MM.1S (cell line): ENCODE measurements around the gene MGAT4B.
"Not testable (repeated sequence)": the region's sequence is repeated elsewhere in the genome, so short reads cannot be mapped to it uniquely, and the experiment has no call there.

ENCODE experiments used
- DNase-seq: peaks from one replicate; pipeline ENCODE4 v3.0.0-alpha.2; 2015
- H2AFZ ChIP-seq: fragments of 300-600 bp; sonication (generic); 2 replicates; pipeline ENCODE4 v1.6.0; 2016; ENCODE audit warnings: antibody characterized with exemption, low read length
- H3F3A ChIP-seq: fragments of 300-600 bp; sonication (generic); 2 replicates; pipeline ENCODE4 v1.6.1; 2016; ENCODE audit warnings: mild to moderate bottlenecking, antibody characterized with exemption, low read length, moderate library complexity, mixed read lengths; ENCODE audit not compliant: insufficient read depth
- H3K27ac ChIP-seq: fragments of 300-600 bp; sonication (generic); 2 replicates; pipeline ENCODE4 v1.5.1; 2016; ENCODE audit warnings: mild to moderate bottlenecking, low read length
- H3K27me3 ChIP-seq: fragments of 300-600 bp; sonication (generic); replicated peaks from 2 replicates; pipeline ENCODE4 v1.6.0; 2016; ENCODE audit warnings: low read length; ENCODE audit not compliant: insufficient read depth
- H3K36me3 ChIP-seq: fragments of 300-600 bp; sonication (generic); replicated peaks from 2 replicates; pipeline ENCODE4 v1.6.1; 2016; ENCODE audit warnings: mild to moderate bottlenecking, low read length, mixed read lengths; ENCODE audit not compliant: insufficient read depth
- H3K4me1 ChIP-seq: fragments of 300-600 bp; sonication (generic); 2 replicates; pipeline ENCODE4 v1.6.1; 2016; ENCODE audit warnings: low read length, mixed read lengths
- H3K4me2 ChIP-seq: fragments of 300-600 bp; sonication (generic); 2 replicates; pipeline ENCODE4 v1.6.0; 2016; ENCODE audit warnings: low read depth, low read length
- H3K4me3 ChIP-seq: fragments of 300-600 bp; sonication (generic); 2 replicates; pipeline ENCODE4 v1.5.1; 2016; ENCODE audit warnings: low read length, mixed read lengths
- H3K79me2 ChIP-seq: fragments of 300-600 bp; sonication (generic); 2 replicates; pipeline ENCODE4 v1.6.1; 2016; ENCODE audit warnings: mixed run types, low read length, mixed read lengths
- H3K9ac ChIP-seq: fragments of 300-600 bp; sonication (generic); 2 replicates; pipeline ENCODE4 v1.6.1; 2016; ENCODE audit warnings: low read length, mixed read lengths
- H3K9me2 ChIP-seq: fragments of 300-600 bp; sonication (generic); replicated peaks from 2 replicates; pipeline ENCODE4 v1.6.1; 2016; ENCODE audit warnings: mild to moderate bottlenecking, low read length, mixed read lengths; ENCODE audit not compliant: insufficient read depth
- H3K9me3 ChIP-seq: fragments of 300-600 bp; sonication (generic); replicated peaks from 2 replicates; pipeline ENCODE4 v1.6.1; 2016; ENCODE audit warnings: mild to moderate bottlenecking, low read length, mixed read lengths; ENCODE audit not compliant: insufficient read depth
- H4K20me1 ChIP-seq: fragments of 300-600 bp; sonication (generic); 2 replicates; pipeline ENCODE4 v1.6.1; 2016; ENCODE audit warnings: mild to moderate bottlenecking, low read length, moderate library complexity, mixed read lengths; ENCODE audit not compliant: insufficient read depth
- CTCF ChIP-seq: fragments of 300-600 bp; sonication (generic); IDR thresholded peaks from 2 replicates; pipeline ENCODE4 v1.5.1; 2016; ENCODE audit warnings: antibody characterized with exemption, low read length, mixed read lengths
- EZH2 ChIP-seq: fragments of 300-600 bp; sonication (generic); optimal IDR thresholded peaks from 2 replicates; pipeline ENCODE3; 2017; ENCODE audit warnings: low read depth, mild to moderate bottlenecking, antibody characterized with exemption, low read length, mixed read lengths
- EZH2phosphoT487 ChIP-seq: fragments of 300-600 bp; sonication (generic); IDR thresholded peaks from 2 replicates; pipeline ENCODE4 v1.6.1; 2018; ENCODE audit warnings: antibody characterized with exemption, low read length

MGAT4B gene

GRCh38 chr5:179792612-179793467 is 13.8 kb downstream of the MGAT4B start:
- Histone ChIP-seq H4K20me1 (no peaks in the 10 kb centered on the region), H3K9me2 (no peaks in the 10 kb centered on the region), H3K4me1 (peaks cover 21% of the 10 kb centered on the region), H3K4me3 (no peak overlapping the region), H2AFZ (no peak overlapping the region), H3K9ac (no peak overlapping the region), H3F3A (peaks cover 30% of the 10 kb centered on the region), H3K27ac (no peak overlapping the region), H3K27me3 (no peaks in the 10 kb centered on the region), H3K79me2 (peaks cover 12% of the 10 kb centered on the region; the same call in 1 of the 2 replicates), H3K9me3 (no peaks in the 10 kb centered on the region), H3K4me2 (no peak overlapping the region), H3K36me3 (no peaks in the 10 kb centered on the region)
- no peak for DNase-seq
- TF ChIP-seq EZH2 (no peak), EZH2phosphoT487 (no peak), CTCF (no peak)

GRCh38 chr5:179791881-179792611 is 14.6 kb downstream of the MGAT4B start:
- Histone ChIP-seq H3K9me3 (no peaks in the 10 kb centered on the region), H3K9ac (no peak overlapping the region), H4K20me1 (no peaks in the 10 kb centered on the region), H3K27me3 (no peaks in the 10 kb centered on the region), H3K4me1 (peaks cover 20% of the 10 kb centered on the region), H3K9me2 (no peaks in the 10 kb centered on the region), H3K79me2 (peaks cover 12% of the 10 kb centered on the region; the same call in 1 of the 2 replicates), H3K4me3 (no peak overlapping the region), H3F3A (peaks cover 27% of the 10 kb centered on the region), H3K27ac (no peak overlapping the region), H2AFZ (no peak overlapping the region), H3K36me3 (no peaks in the 10 kb centered on the region), H3K4me2 (no peak overlapping the region)
- no peak for TF ChIP-seq CTCF
- no peak for TF ChIP-seq EZH2
- TF ChIP-seq EZH2phosphoT487, result no peak
- DNase-seq, result no peak

GRCh38 chr5:179789278-179789677 is 17.4 kb downstream of the MGAT4B start:
- not testable (repeated sequence) for H3K4me2 ChIP-seq, H3F3A ChIP-seq, H3K9me3 ChIP-seq, H3K9me2 ChIP-seq, H3K27ac ChIP-seq, H3K9ac ChIP-seq, H3K79me2 ChIP-seq, H2AFZ ChIP-seq, H3K4me1 ChIP-seq, H3K36me3 ChIP-seq, H3K4me3 ChIP-seq, H4K20me1 ChIP-seq, H3K27me3 ChIP-seq, DNase-seq
